Fibroblast of pulmonary artery (primary cell): ENCODE results near the gene NUFIP2.

ENCODE experiments used
- DNase-seq: peaks from one replicate; pipeline ENCODE4 v3.0.0-alpha.2; 2010; ENCODE audit warnings: low read depth
- H3K4me3 ChIP-seq: replicated peaks from 2 replicates; pipeline ENCODE4 v1.5.1; 2011; ENCODE audit warnings: low read depth, mild to moderate bottlenecking, control low read depth, low read length, moderate library complexity
- CTCF ChIP-seq: IDR thresholded peaks from 2 replicates; pipeline ENCODE4 v1.5.1; 2011; ENCODE audit warnings: mild to moderate bottlenecking, control low read depth, low read length, inconsistent platforms; ENCODE audit errors: missing control alignments

NUFIP2 gene

GRCh38 chr17:29246628-29247027 lies 47.3 kb downstream of the NUFIP2 start, which contains the start of gene CRYBA1:
Gene CRYBA1, plus strand, starts transcription at chr17:29246859. Its CDS starts 5 bp downstream, at chr17:29246864.
- no peak for TF ChIP-seq CTCF
- no peak for DNase-seq

GRCh38 chr17:29245401-29245800 lies 48.5 kb downstream of the NUFIP2 start:
- no peak overlapping the region for H3K4me3 ChIP-seq
- no peak for DNase-seq
- no peak for TF ChIP-seq CTCF

More at GRCh38 chr17:29246628-29247027, 47.3 kb downstream of the NUFIP2 start, which contains the start of gene CRYBA1:
- no peak within 1 kb of the TSS for H3K4me3 ChIP-seq

- no peak overlapping the region for H3K4me3 ChIP-seq
- DNase-seq, result peak; percentile 42
- TF ChIP-seq CTCF, result peak; percentile 57
Measured at GRCh38 chr17:29243792-29244191, 50.2 kb downstream of the NUFIP2 start.

GRCh38 chr17:29242790-29243189 lies 51.2 kb downstream of the NUFIP2 start:
- no peak for DNase-seq
- TF ChIP-seq CTCF, result no peak
- no peak overlapping the region for H3K4me3 ChIP-seq

- TF ChIP-seq CTCF, result no peak
- no peak overlapping the region for H3K4me3 ChIP-seq
- DNase-seq, result no peak
Measured at GRCh38 chr17:29242051-29242450, 51.9 kb downstream of the NUFIP2 start.

GRCh38 chr17:29240968-29241963 lies 52.7 kb downstream of the NUFIP2 start:
- DNase-seq, result peak; percentile 96
- TF ChIP-seq CTCF, result no peak

More at GRCh38 chr17:29240968-29241963, 52.7 kb downstream of the NUFIP2 start:
- no peak overlapping the region for H3K4me3 ChIP-seq
